SK-N-SH (cell line): Measurements from ENCODE around the gene PTGDR2.
A peak's percentile ranks its signal among the peaks of the same experiment; 100 is the strongest.

Experiments
- CHD2 ChIP-seq: fragments of 150-350 bp; IDR thresholded peaks from 2 replicates; pipeline ENCODE4 v1.6.1; 2018; ENCODE audit warnings: low read length; ENCODE audit not compliant: partially characterized antibody
- FOXM1 ChIP-seq: IDR thresholded peaks from 2 replicates; pipeline ENCODE4 v1.4.0; 2012; ENCODE audit warnings: low read depth, mild to moderate bottlenecking
- GABPA ChIP-seq: IDR thresholded peaks from 2 replicates; pipeline ENCODE4 v1.4.0; 2012; ENCODE audit warnings: low read depth, mild to moderate bottlenecking
- NFIC ChIP-seq: IDR thresholded peaks from 2 replicates; pipeline ENCODE4 v1.4.0; 2012; ENCODE audit warnings: borderline replicate concordance
- POLR2AphosphoS5 ChIP-seq: IDR thresholded peaks from 2 replicates; pipeline ENCODE4 v1.6.1; 2012; ENCODE audit warnings: low read depth, low read length
- TCF12 ChIP-seq: IDR thresholded peaks from 2 replicates; pipeline ENCODE4 v1.4.0; 2012
- TF ChIP-seq, protein P1 (sequence below): fragments of 200-600 bp; sonication (generic); IDR thresholded peaks from 2 replicates; pipeline ENCODE4 v1.6.1; 2017; ENCODE audit warnings: antibody characterized with exemption, mild to moderate bottlenecking, moderate library complexity

DNA sequence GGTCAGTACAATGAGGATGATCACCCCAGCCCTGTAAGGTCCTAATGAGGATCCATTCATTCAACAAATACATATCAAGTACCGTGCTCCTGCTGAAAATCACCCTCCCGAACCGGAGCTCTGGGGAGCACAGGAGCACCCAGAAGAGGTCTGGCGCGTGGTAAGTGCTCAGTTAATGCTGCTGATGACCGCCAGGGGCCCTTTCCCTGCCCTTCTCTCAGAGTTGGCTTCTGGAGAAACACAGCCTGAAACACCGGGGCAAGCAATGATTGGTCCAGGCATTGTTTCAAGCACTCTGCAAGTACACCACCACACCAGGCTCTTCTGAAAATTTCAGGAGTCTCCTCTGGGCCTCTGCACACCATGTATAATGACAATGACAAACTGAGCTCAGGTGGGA lies 17.6 kb downstream of the PTGDR2 start:
- TF ChIP-seq TCF12 (no peak), GABPA (no peak), CHD2 (no peak), POLR2AphosphoS5 (no peak), FOXM1 (no peak), NFIC (no peak)
- TF ChIP-seq, protein P1, sequence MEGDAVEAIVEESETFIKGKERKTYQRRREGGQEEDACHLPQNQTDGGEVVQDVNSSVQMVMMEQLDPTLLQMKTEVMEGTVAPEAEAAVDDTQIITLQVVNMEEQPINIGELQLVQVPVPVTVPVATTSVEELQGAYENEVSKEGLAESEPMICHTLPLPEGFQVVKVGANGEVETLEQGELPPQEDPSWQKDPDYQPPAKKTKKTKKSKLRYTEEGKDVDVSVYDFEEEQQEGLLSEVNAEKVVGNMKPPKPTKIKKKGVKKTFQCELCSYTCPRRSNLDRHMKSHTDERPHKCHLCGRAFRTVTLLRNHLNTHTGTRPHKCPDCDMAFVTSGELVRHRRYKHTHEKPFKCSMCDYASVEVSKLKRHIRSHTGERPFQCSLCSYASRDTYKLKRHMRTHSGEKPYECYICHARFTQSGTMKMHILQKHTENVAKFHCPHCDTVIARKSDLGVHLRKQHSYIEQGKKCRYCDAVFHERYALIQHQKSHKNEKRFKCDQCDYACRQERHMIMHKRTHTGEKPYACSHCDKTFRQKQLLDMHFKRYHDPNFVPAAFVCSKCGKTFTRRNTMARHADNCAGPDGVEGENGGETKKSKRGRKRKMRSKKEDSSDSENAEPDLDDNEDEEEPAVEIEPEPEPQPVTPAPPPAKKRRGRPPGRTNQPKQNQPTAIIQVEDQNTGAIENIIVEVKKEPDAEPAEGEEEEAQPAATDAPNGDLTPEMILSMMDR, result peak; percentile 14; the same call in 1 of the 2 replicates
